Astrocyte of the spinal cord (primary cell): Measurements from ENCODE around the gene CARD14.
A peak's percentile ranks its signal among the peaks of the same experiment; 100 is the strongest.

Experiments used
- DNase-seq: peaks from one replicate; pipeline ENCODE4 v3.0.0; 2011; ENCODE audit warnings: low read depth, low spot score
- H3K4me3 ChIP-seq: 2 replicates; pipeline ENCODE4 v1.5.1; 2011; ENCODE audit warnings: low read depth, mild to moderate bottlenecking, low read length, moderate library complexity
- in situ Hi-C: cut with HindIII; loops from 2 replicates; pipeline ENCODE4 v1.10.0; 2017; ENCODE audit warnings: low sequenced_read_pairs
- TF ChIP-seq, protein P1 (sequence below): IDR thresholded peaks from 2 replicates; pipeline ENCODE4 v1.5.1; 2012; ENCODE audit warnings: low read depth, mild to moderate bottlenecking, low read length, inconsistent platforms

Gene CARD14

DNA sequence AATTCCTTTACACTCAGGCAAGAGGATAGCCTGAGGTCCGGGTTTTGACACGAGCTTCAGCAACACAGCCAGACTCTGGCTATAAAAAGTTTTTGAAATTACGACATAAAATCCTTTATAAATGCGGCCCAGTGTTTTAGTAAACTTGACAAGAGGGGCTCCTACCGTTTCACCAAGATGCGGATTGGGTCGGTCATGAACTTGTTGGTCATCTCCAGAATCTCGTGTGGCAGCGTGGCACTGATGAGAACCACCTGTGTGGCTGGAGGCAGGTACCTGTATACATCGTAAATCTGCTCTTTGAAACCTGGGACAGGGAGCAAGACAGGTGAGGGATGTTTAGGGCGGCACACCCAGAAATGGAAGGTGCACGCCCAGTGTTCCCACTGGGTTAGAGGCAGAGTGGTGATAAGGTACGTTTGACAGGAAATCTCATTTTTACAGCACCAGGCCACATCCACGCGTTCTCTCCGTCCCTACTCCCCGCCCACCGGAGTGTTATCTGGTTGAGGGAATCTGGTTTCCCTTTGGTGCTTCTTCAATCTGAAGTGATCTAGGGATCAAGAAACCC, 30.9 kb upstream of the CARD14 start:
- no peak overlapping the region for H3K4me3 ChIP-seq
- TF ChIP-seq, protein P1, sequence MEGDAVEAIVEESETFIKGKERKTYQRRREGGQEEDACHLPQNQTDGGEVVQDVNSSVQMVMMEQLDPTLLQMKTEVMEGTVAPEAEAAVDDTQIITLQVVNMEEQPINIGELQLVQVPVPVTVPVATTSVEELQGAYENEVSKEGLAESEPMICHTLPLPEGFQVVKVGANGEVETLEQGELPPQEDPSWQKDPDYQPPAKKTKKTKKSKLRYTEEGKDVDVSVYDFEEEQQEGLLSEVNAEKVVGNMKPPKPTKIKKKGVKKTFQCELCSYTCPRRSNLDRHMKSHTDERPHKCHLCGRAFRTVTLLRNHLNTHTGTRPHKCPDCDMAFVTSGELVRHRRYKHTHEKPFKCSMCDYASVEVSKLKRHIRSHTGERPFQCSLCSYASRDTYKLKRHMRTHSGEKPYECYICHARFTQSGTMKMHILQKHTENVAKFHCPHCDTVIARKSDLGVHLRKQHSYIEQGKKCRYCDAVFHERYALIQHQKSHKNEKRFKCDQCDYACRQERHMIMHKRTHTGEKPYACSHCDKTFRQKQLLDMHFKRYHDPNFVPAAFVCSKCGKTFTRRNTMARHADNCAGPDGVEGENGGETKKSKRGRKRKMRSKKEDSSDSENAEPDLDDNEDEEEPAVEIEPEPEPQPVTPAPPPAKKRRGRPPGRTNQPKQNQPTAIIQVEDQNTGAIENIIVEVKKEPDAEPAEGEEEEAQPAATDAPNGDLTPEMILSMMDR = no peak
- in situ Hi-C loops = no loop called here
- no peak for DNase-seq

- no peak for DNase-seq
- H3K4me3 ChIP-seq = no peak overlapping the region
- in situ Hi-C loops = no loop called here
- TF ChIP-seq, protein P1 = no peak
These were observed 28.2 kb upstream of the CARD14 start for GRCh38 chr17:80141463-80142165.

DNA sequence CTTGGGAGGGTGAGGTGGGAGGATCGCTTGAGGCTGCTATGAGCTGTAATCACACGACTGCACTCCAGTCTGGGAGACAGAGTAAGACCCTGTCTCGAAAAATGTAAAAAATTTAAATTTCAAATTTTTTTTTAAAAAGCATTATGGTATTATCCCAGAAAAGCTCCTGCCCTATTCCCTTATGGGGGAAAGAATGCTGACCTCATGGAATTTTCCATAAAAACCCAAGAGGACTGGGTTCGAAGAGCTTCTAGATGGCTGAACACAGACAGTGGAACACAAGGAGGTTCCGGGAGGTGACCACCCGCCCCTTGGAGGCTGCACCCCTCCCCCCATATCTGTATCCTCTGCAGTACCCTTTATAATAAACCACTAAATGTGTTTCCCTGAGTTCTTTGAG, 26.9 kb upstream of the CARD14 start:
- H3K4me3 ChIP-seq = no peak overlapping the region
- DNase-seq = no peak
- in situ Hi-C loops = no loop called here
- TF ChIP-seq, protein P1 = no peak

DNA sequence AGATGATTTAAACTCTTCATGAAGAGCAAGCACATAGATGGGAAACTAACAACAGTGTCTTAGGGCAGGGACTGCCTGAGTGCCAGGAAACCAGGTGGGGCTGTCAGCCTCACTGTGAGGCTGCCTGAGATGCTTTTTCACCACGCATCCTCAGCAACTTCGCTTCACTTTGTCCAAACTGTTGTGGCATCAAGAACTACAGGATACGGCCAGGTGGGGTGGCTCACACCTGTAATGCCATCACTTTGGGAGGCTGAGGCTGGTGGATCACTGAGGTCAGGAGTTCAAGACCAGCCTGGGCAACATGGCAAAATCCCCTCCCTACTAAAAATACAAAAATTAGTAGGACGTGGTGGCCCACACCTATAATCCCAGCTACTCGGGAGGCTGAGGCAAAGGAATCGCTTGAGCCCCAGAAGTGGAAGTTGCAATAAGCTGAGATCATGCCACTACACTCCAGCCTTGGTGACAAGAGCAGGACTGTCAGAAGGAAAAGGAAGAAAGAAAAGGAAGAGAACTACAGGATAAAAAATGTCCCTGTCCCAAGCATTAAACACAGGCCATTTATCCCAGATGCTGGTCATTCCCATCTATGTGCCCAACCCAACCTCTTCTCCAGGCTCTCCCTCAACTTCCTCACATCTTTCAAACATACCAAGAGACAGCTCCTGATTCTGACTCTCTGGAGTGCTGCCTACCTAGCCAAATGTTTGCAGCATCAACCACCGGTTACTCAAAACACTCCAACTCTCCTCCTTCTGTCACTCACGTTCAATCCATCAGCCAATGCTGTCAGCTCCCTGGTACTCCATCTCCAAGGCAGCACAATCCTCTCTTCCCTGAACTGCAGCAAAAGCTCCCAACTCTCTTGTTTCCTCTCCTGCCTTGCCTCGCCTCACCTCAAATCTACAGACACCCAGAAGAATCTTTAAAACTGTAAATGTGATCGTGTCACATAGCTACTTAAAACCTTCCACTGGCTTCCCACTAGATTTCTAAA, 24.5 kb upstream of the CARD14 start:
- peak overlapping the region; percentile 90 for H3K4me3 ChIP-seq
- in situ Hi-C loops = no loop called here
- TF ChIP-seq, protein P1 = no peak
- no peak for DNase-seq

DNA sequence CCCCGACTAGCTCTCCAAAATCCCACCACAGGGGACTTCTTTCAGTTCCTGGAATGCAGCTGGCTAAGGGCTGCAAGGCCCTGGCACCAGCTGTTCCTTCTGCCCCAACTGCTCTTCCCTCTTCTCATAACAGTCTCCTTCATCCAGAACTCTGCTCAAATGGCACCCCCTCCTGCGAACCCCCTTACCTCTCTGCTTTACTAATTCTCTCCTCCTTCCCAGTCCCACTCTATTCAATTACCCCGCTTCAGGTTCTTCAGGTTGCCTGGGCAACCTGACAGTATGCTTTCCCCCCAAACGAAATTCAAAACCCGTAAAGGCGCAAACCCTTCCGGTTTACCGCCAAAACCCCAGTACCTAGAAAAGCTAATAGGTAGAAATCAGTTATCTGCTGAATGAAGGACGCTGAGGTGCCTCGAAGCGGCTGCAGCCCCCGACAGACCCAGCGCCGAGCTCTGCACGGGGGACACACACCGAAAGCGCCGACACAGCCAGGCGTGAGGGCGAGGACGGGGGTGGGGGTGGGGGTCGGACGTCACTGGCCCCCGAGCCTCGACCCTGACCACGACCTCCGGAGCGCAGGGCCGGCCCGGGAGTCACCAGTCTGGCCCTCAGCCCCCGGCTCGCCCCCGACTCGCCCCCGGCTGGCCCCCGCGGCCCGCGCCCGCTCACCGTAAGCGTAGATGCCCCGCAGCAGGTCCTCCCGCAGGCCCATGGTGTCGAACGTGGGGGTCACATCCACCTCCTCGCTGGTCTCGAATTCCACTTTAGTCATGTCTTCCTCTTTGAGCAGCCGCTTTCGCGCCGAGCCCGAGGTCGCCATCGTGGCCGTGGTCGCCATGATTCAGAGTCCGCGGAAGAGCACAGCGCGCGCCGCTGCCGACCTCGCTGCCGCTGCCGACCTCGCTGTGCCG, 23.5 kb upstream of the CARD14 start:
- in situ Hi-C loops = no loop called here
- DNase-seq = no peak
- TF ChIP-seq, protein P1 = no peak
- H3K4me3 ChIP-seq = peak overlapping the region; percentile 90
